ENCODE measurements around the gene POC1A. TPM values are rescaled to one million over a fixed set of nuclear protein-coding genes. Genes with fewer than 3 reads are reported as not detected.
A peak's percentile ranks its signal among the peaks of the same experiment; 100 is the strongest.

The POC1A gene
- total RNA-seq, 1 donor from 2014 or later, result 3.7 TPM

- FAIRE-seq, result peak; percentile 55
- DNase-seq (ENCODE audit: low read depth), result peak; percentile 64
- Mint-ChIP-seq H3K27me3 (ENCODE audit: low read depth, unreplicated experiment) (no peaks in the 10 kb centered on the region), H3K4me1 (ENCODE audit: low read depth, unreplicated experiment) (peaks cover 41% of the 10 kb centered on the region), H3K9me3 (ENCODE audit: unreplicated experiment) (no peaks in the 10 kb centered on the region), H3K4me3 (ENCODE audit: unreplicated experiment) (peak overlapping the region; percentile 84), H3K27ac (ENCODE audit: unreplicated experiment) (peak overlapping the region; percentile 91), H3K36me3 (ENCODE audit: low read depth, unreplicated experiment) (peaks cover 8% of the 10 kb centered on the region)
- Histone ChIP-seq H3K36me3 (ENCODE audit: insufficient read depth, low read length) (peaks cover 18% of the 10 kb centered on the region), H3K79me2 (ENCODE audit: insufficient read depth, low read length) (peaks cover 81% of the 10 kb centered on the region), H3K4me1 (ENCODE audit: insufficient read depth, low read length) (peaks cover 49% of the 10 kb centered on the region), H3K9ac (ENCODE audit: low read length) (peak overlapping the region; percentile 92), H4K20me1 (ENCODE audit: insufficient read depth, low read length) (peaks cover 19% of the 10 kb centered on the region), H3K4me3 (ENCODE audit: insufficient read depth, low read depth, low read length) (peak overlapping the region; percentile 43), H3K27ac (ENCODE audit: low read depth, low read length) (peak overlapping the region; percentile 71), H3K4me2 (ENCODE audit: low read length) (peak overlapping the region; percentile 89), H3K27me3 (ENCODE audit: insufficient read depth, low read length) (no peaks in the 10 kb centered on the region), H3K9me3 (ENCODE audit: insufficient read depth, low read depth, low read length) (no peaks in the 10 kb centered on the region), H2AFZ (ENCODE audit: low read depth, low read length) (peak overlapping the region; percentile 23)
- peak; percentile 21 for TF ChIP-seq CTCF (IDR thresholded peaks at IDR 0.05; ENCODE audit: insufficient read depth, low read depth, low read length)
- TF ChIP-seq EZH2 (IDR thresholded peaks at IDR 0.05; ENCODE audit: insufficient read depth, low read length), result no peak
These were observed 101.4 kb downstream of the POC1A start for GRCh38 chr3:52052831-52053306.

- Histone ChIP-seq H3K27ac (ENCODE audit: low read depth, low read length) (peak overlapping the region; percentile 71), H3K4me3 (ENCODE audit: insufficient read depth, low read depth, low read length) (no peak overlapping the region), H3K9ac (ENCODE audit: low read length) (peak overlapping the region; percentile 92), H3K27me3 (ENCODE audit: insufficient read depth, low read length) (no peaks in the 10 kb centered on the region), H3K36me3 (ENCODE audit: insufficient read depth, low read length) (peaks cover 18% of the 10 kb centered on the region), H3K4me1 (ENCODE audit: insufficient read depth, low read length) (peaks cover 54% of the 10 kb centered on the region), H3K79me2 (ENCODE audit: insufficient read depth, low read length) (peaks cover 81% of the 10 kb centered on the region), H4K20me1 (ENCODE audit: insufficient read depth, low read length) (peaks cover 19% of the 10 kb centered on the region), H3K9me3 (ENCODE audit: insufficient read depth, low read depth, low read length) (no peaks in the 10 kb centered on the region), H2AFZ (ENCODE audit: low read depth, low read length) (no peak overlapping the region), H3K4me2 (ENCODE audit: low read length) (peak overlapping the region; percentile 89)
- Mint-ChIP-seq H3K27ac (ENCODE audit: unreplicated experiment) (peak overlapping the region; percentile 75), H3K4me3 (ENCODE audit: unreplicated experiment) (no peak overlapping the region), H3K4me1 (ENCODE audit: low read depth, unreplicated experiment) (peaks cover 46% of the 10 kb centered on the region), H3K36me3 (ENCODE audit: low read depth, unreplicated experiment) (peaks cover 8% of the 10 kb centered on the region), H3K27me3 (ENCODE audit: low read depth, unreplicated experiment) (no peaks in the 10 kb centered on the region), H3K9me3 (ENCODE audit: unreplicated experiment) (no peaks in the 10 kb centered on the region)
- DNase-seq (ENCODE audit: low read depth), result no peak
- no peak for FAIRE-seq
- TF ChIP-seq CTCF (IDR thresholded peaks at IDR 0.05; ENCODE audit: insufficient read depth, low read depth, low read length), result no peak
- no peak for TF ChIP-seq EZH2 (IDR thresholded peaks at IDR 0.05; ENCODE audit: insufficient read depth, low read length)
These were observed 102.8 kb downstream of the POC1A start for GRCh38 chr3:52051444-52051843.

GRCh38 chr3:52050571-52050970 is 103.7 kb downstream of the POC1A start:
- no peak overlapping the region for H3K4me2 ChIP-seq (ENCODE audit: low read length)
- no peak overlapping the region for H3K4me3 Mint-ChIP-seq (ENCODE audit: unreplicated experiment)
- H3K9ac ChIP-seq (ENCODE audit: low read length), result no peak overlapping the region
- TF ChIP-seq CTCF (IDR thresholded peaks at IDR 0.05; ENCODE audit: insufficient read depth, low read depth, low read length) (no peak), EZH2 (IDR thresholded peaks at IDR 0.05; ENCODE audit: insufficient read depth, low read length) (no peak)
- no peaks in the 10 kb centered on the region for H3K27me3 ChIP-seq (ENCODE audit: insufficient read depth, low read length)
- no peak overlapping the region for H3K27ac Mint-ChIP-seq (ENCODE audit: unreplicated experiment)
- H3K27me3 Mint-ChIP-seq (ENCODE audit: low read depth, unreplicated experiment), result no peaks in the 10 kb centered on the region
- H3K79me2 ChIP-seq (ENCODE audit: insufficient read depth, low read length), result peaks cover 76% of the 10 kb centered on the region
- H3K9me3 ChIP-seq (ENCODE audit: insufficient read depth, low read depth, low read length), result no peaks in the 10 kb centered on the region
- peaks cover 8% of the 10 kb centered on the region for H3K36me3 Mint-ChIP-seq (ENCODE audit: low read depth, unreplicated experiment)
- H3K4me3 ChIP-seq (ENCODE audit: insufficient read depth, low read depth, low read length), result no peak overlapping the region
- FAIRE-seq (no peak), DNase-seq (ENCODE audit: low read depth) (no peak)
- no peak overlapping the region for H3K27ac ChIP-seq (ENCODE audit: low read depth, low read length)
- peaks cover 63% of the 10 kb centered on the region for H3K4me1 ChIP-seq (ENCODE audit: insufficient read depth, low read length)
- no peak overlapping the region for H2AFZ ChIP-seq (ENCODE audit: low read depth, low read length)
- H3K36me3 ChIP-seq (ENCODE audit: insufficient read depth, low read length), result peaks cover 18% of the 10 kb centered on the region
- H3K4me1 Mint-ChIP-seq (ENCODE audit: low read depth, unreplicated experiment), result peaks cover 48% of the 10 kb centered on the region
- H3K9me3 Mint-ChIP-seq (ENCODE audit: unreplicated experiment), result no peaks in the 10 kb centered on the region
- H4K20me1 ChIP-seq (ENCODE audit: insufficient read depth, low read length), result peaks cover 19% of the 10 kb centered on the region
